AG04450 (cell line): Measurements from ENCODE around the gene CNOT11. TPM values are rescaled to one million over a fixed set of nuclear protein-coding genes. Genes with fewer than 3 reads are reported as not detected.

ENCODE experiments used
- CTCF ChIA-PET: fragments of 300-600, 350-600 bp; formaldehyde crosslinking; extraction: SDS; loops from one replicate; lab custom pipeline; 2022; ENCODE audit warnings: antibody characterized with exemption, inconsistent platforms; lab: Charles Lee
- POLR2A ChIA-PET: fragments of 350-600 bp; formaldehyde crosslinking; extraction: SDS; loops from one replicate; lab custom pipeline; 2021; ENCODE audit warnings: antibody characterized with exemption, inconsistent platforms; lab: Yijun Ruan, JAX
- DNase-seq: peaks from one replicate; pipeline ENCODE4 v3.0.0-alpha.2; 2011; ENCODE audit warnings: low read depth, low spot score
- H3K27ac ChIP-seq: one replicate; pipeline ENCODE4 v1.5.1; 2012; ENCODE audit warnings: low read depth, low read length, control low read depth
- H3K27me3 ChIP-seq: one replicate; pipeline ENCODE4 v1.6.0; 2012; ENCODE audit warnings: low read length; ENCODE audit not compliant: control insufficient read depth, insufficient read depth
- H3K4me3 ChIP-seq: 2 replicates; pipeline ENCODE4 v1.5.1; 2011; ENCODE audit warnings: mild to moderate bottlenecking, low read depth, low read length, control low read depth
- H3K9me3 ChIP-seq: 2 replicates; pipeline ENCODE4 v1.5.1; 2012; ENCODE audit warnings: low read length; ENCODE audit not compliant: control insufficient read depth, insufficient read depth
- polyA plus RNA-seq: library from polyadenylated mRNA; depleted of rRNA; stranded (reverse); fragments of >200 nt; gene quantifications from 2 replicates; pipeline ENCODE4 v1.2.3, GENCODE V29; 2011
- TF ChIP-seq, protein P1 (sequence below): IDR thresholded peaks from 2 replicates; pipeline ENCODE4 v1.5.1; 2011; ENCODE audit warnings: low read depth, low read length, control low read depth, inconsistent platforms

CNOT11 gene
- polyA plus RNA-seq, 1 experiment = 68.5 TPM

DNA sequence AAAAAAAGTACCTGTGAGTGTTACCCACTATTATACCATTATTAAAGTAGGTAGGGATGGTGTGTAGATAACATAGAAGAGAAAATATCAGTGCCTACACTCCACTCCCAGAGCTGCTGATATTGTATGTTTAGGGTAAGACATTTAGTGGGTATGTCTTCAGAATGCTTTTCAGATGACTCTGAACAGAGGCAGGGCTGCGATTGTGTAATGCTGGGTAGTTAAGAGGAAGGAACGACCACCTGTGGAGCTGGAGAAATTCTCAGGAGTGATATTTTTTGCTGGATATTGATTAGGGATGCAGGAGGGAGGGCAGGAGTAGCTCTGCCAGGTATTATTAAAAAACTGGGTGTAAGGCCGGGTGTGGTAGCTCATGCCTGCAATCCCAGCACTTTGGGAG lies 2.8 kb downstream of the CNOT11 start:
- Histone ChIP-seq H3K9me3 (peaks cover 3% of the 10 kb centered on the region; the same call in 1 of the 2 replicates), H3K4me3 (no peak overlapping the region), H3K27me3 (no peaks in the 10 kb centered on the region), H3K27ac (no peak overlapping the region)
- DNase-seq = no peak
- ChIA-PET CTCF (interaction anchor here (0.7 kb wide), 1 partner anchor 67 kb away, joined by 3 read pairs; no protein-coding TSS in a partner anchor), POLR2A (no interaction called here)
- TF ChIP-seq, protein P1, sequence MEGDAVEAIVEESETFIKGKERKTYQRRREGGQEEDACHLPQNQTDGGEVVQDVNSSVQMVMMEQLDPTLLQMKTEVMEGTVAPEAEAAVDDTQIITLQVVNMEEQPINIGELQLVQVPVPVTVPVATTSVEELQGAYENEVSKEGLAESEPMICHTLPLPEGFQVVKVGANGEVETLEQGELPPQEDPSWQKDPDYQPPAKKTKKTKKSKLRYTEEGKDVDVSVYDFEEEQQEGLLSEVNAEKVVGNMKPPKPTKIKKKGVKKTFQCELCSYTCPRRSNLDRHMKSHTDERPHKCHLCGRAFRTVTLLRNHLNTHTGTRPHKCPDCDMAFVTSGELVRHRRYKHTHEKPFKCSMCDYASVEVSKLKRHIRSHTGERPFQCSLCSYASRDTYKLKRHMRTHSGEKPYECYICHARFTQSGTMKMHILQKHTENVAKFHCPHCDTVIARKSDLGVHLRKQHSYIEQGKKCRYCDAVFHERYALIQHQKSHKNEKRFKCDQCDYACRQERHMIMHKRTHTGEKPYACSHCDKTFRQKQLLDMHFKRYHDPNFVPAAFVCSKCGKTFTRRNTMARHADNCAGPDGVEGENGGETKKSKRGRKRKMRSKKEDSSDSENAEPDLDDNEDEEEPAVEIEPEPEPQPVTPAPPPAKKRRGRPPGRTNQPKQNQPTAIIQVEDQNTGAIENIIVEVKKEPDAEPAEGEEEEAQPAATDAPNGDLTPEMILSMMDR = no peak

DNA sequence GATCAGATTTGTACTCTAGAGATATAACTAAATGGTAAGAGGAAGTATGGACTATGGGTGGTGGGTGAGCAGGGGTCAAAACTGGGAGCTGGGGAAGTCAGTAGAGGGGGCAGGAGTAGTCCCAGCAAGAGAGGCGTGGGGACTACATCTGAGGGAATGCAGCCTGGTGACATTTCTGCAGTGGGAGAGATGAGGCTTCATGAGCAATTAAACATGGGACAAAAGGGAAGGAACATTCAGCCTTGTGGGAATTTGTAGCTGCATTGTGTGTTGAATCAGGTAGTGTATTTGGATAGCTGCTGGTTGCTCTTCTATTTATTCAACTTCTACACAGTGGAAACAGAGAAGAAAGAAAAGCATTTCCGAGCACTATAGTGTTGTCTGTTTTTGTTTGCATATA lies 3.6 kb downstream of the CNOT11 start:
- CTCF ChIA-PET = no interaction called here

DNA sequence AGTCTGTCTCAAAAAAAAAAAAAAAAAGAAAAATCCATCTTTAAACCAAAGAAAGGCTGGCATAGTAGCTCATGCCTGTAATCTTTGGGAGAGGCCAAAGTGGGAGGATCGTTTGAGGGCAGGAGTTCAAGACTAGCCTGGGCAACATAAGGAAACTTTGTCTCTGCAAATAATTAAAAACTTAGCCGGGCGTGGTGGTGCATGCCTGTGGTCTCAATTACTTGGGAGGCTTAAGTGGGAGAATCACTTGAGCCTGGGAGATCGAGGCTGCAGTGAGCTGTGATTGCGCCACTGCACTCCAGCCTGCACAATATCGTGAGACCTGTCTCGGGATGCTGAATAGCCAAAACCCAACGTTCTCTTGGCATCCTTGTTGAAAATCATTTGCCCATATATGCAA lies 6.1 kb downstream of the CNOT11 start:
- TF ChIP-seq, protein P1 = no peak
- ChIA-PET POLR2A (no interaction called here), CTCF (no interaction called here)
- Histone ChIP-seq H3K27me3 (no peaks in the 10 kb centered on the region), H3K9me3 (peaks cover 3% of the 10 kb centered on the region; the same call in 1 of the 2 replicates), H3K4me3 (no peak overlapping the region), H3K27ac (no peak overlapping the region)
- no peak for DNase-seq

More for the DNA sequence above, 3.6 kb downstream of the CNOT11 start:
- DNase-seq = no peak
- peaks cover 3% of the 10 kb centered on the region; the same call in 1 of the 2 replicates for H3K9me3 ChIP-seq
- H3K27me3 ChIP-seq = no peaks in the 10 kb centered on the region
- TF ChIP-seq, protein P1 = no peak
- H3K27ac ChIP-seq = no peak overlapping the region
- POLR2A ChIA-PET = no interaction called here
- no peak overlapping the region for H3K4me3 ChIP-seq

DNA sequence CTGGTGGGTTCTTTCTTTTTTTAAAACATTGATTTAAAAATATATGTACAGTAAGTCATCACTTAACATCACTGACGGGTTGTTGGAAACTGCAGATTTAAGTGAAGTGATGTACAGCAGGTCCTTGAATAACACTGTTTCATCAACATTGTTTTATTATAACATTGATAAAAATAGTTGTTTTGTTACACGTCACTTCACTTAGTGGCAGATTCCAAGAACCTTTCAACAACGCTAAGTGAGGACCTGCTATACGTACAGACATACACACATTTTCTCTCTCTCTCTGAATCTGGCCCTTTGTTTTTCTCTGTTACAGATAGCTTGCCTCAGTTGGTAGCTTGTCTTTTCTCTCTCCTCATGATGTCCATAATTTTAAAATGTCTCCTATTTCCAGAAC lies 9.5 kb downstream of the CNOT11 start:
- TF ChIP-seq, protein P1 = no peak
- Histone ChIP-seq H3K9me3 (peaks cover 3% of the 10 kb centered on the region; the same call in 1 of the 2 replicates), H3K27me3 (no peaks in the 10 kb centered on the region), H3K27ac (no peak overlapping the region), H3K4me3 (no peak overlapping the region)
- ChIA-PET CTCF (interaction anchor here (1.0 kb wide), 1 partner anchor 21 kb away, joined by 3 read pairs; no protein-coding TSS in a partner anchor), POLR2A (no interaction called here)
- DNase-seq = no peak

DNA sequence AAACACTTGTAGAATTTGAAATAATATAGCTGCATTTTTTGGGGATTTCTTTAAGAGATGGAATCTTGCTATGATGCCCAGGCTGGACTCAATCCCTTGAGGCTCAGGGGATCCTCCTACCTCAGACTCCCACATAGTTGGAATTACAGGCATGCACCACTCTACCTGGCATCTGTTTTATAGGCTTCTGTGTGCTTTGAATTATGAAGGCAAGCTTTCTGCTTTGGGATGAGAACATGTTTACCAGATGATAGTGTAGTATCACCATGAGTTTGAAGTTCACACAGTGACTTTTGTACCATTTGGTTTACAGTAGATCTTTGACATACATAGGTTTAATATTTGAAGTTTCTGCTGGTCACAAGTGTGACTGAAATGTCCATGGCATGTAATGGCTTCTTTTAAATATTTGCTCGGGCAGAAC lies 10.7 kb downstream of the CNOT11 start:
- DNase-seq = no peak
- H3K9me3 ChIP-seq = peaks cover 3% of the 10 kb centered on the region; the same call in 1 of the 2 replicates
- ChIA-PET POLR2A (no interaction called here), CTCF (interaction anchor here (0.7 kb wide), 1 partner anchor 76 kb away, joined by 5 read pairs; no protein-coding TSS in a partner anchor)
- TF ChIP-seq, protein P1 = no peak
- H3K4me3 ChIP-seq = no peak overlapping the region
- H3K27me3 ChIP-seq = no peaks in the 10 kb centered on the region
- no peak overlapping the region for H3K27ac ChIP-seq
